GM21529 (cell line): ENCODE results near the gene NOSIP.
"Not testable (repeated sequence)": the region's sequence is repeated elsewhere in the genome, so short reads cannot be mapped to it uniquely, and the experiment has no call there.

Experiments
- ATAC-seq: cut with Tn5 transposase; IDR thresholded peaks from one replicate; pipeline ENCODE4 v1.9.1; 2021; ENCODE audit not compliant: unreplicated experiment

NOSIP gene

GRCh38 chr19:49580264-49581006 lies at the start of gene NOSIP:
Gene NOSIP, minus strand, starts transcription at chr19:49580556. Its CDS starts 19,865 bp downstream, at chr19:49560691.
- peak; percentile 83 for ATAC-seq

- ATAC-seq = no peak
These were observed 49.3 kb upstream of the NOSIP start for GRCh38 chr19:49629659-49630058.

GRCh38 chr19:49626226-49626625 lies 45.9 kb upstream of the NOSIP start:
- ATAC-seq = no peak

- no peak for ATAC-seq
These were observed 44.9 kb upstream of the NOSIP start for GRCh38 chr19:49624967-49625910.

GRCh38 chr19:49617860-49618259 lies 37.5 kb upstream of the NOSIP start:
- ATAC-seq = not testable (repeated sequence)

GRCh38 chr19:49616945-49617344 lies 36.6 kb upstream of the NOSIP start:
- ATAC-seq = no peak

- no peak for ATAC-seq
These were observed 36.2 kb upstream of the NOSIP start for GRCh38 chr19:49616532-49616931.

- no peak for ATAC-seq
These were observed 35.5 kb upstream of the NOSIP start for GRCh38 chr19:49615861-49616260.

- no peak for ATAC-seq
These were observed 33.9 kb upstream of the NOSIP start for GRCh38 chr19:49614096-49614833.

GRCh38 chr19:49613374-49613773 lies 33.0 kb upstream of the NOSIP start:
- ATAC-seq = no peak

GRCh38 chr19:49609499-49610092 lies 29.2 kb upstream of the NOSIP start:
- no peak for ATAC-seq

- no peak for ATAC-seq
These were observed 25.2 kb upstream of the NOSIP start for GRCh38 chr19:49605605-49606004.

GRCh38 chr19:49602806-49603205 lies 22.4 kb upstream of the NOSIP start:
- ATAC-seq = no peak

GRCh38 chr19:49601482-49602038 lies 21.2 kb upstream of the NOSIP start:
- no peak for ATAC-seq

- ATAC-seq = no peak
These were observed 19.3 kb upstream of the NOSIP start for GRCh38 chr19:49599378-49600295.

GRCh38 chr19:49597703-49597974 lies 17.3 kb upstream of the NOSIP start:
- no peak for ATAC-seq

GRCh38 chr19:49596954-49597702 lies 16.8 kb upstream of the NOSIP start:
- ATAC-seq = no peak

GRCh38 chr19:49596407-49596806 lies 16.1 kb upstream of the NOSIP start:
- ATAC-seq = no peak

GRCh38 chr19:49595819-49596404 lies 15.6 kb upstream of the NOSIP start:
- ATAC-seq = no peak
